ENCODE data around the gene ANO4. TPM values are rescaled to one million over a fixed set of nuclear protein-coding genes. Genes with fewer than 3 reads are reported as not detected.

Gene ANO4
- total and polyA plus RNA-seq, 2 of the 8 experiments (the other 6 are each of a cell fraction or from before 2014, with no cell fraction given) = 1.1 to 3.4 TPM

- H3K23ac ChIP-seq (ENCODE audit: insufficient read length) = no peak overlapping the region
- H2BK20ac ChIP-seq (ENCODE audit: low read length) = no peak overlapping the region
- no peaks in the 10 kb centered on the region for H3K36me3 ChIP-seq (ENCODE audit: control insufficient read depth in 2 of 4, insufficient read depth in 4 of 4, low read length in 3 of 4)
- no peak overlapping the region for H2BK12ac ChIP-seq (ENCODE audit: low read depth, low read length)
- H3K4me1 ChIP-seq (replicated peaks in 1 of 4; ENCODE audit: control insufficient read depth in 3 of 4, insufficient read depth in 4 of 4, low read length in 3 of 4) = peaks cover 0 to 2% (median 0%) of the 10 kb centered on the region in 4 experiments; a peak in 1 of 7 replicates
- 70% methylated on average over 1 of the region's 1 CpG; no CpG with 5 or more reads in 1 of the 2 experiments for WGBS, 2 experiments (ENCODE audit: extremely low coverage in 1 of 2, insufficient coverage in 1 of 2, insufficient read length in 1 of 2, insufficient replicate concordance in 2 of 2, low coverage in 1 of 2, low lambda C conversion rate in 2 of 2, missing lambda C conversion rate in 1 of 2)
- no peak overlapping the region for H3K14ac ChIP-seq (ENCODE audit: insufficient read length)
- ChIA-PET CTCF (ENCODE audit: partially characterized antibody) (interaction anchor here (0.6 to 0.7 kb wide), 2 partner anchors 147 to 158 kb away, joined by 3 read pairs; no protein-coding TSS in a partner anchor), POLR2A (ENCODE audit: partially characterized antibody) (no interaction called here)
- no peak overlapping the region for H3K4me3 ChIP-seq (ENCODE audit: extremely low read depth in 1 of 4, insufficient read depth in 2 of 4, low read depth in 3 of 4, low read length in 4 of 4)
- no peak overlapping the region for H2BK120ac ChIP-seq (replicated peaks; ENCODE audit: low read depth, low read length)
- H3K27me3 ChIP-seq (replicated peaks in 1 of 4; ENCODE audit: control insufficient read depth in 3 of 4, extremely low read depth in 1 of 4, insufficient read depth in 3 of 4, low read length in 3 of 4) = no peaks in the 10 kb centered on the region
- no peak overlapping the region for H2BK15ac ChIP-seq (ENCODE audit: low read length)
- no peak overlapping the region for H2AK5ac ChIP-seq (ENCODE audit: low read depth, low read length)
- no peak overlapping the region for H3K56ac ChIP-seq (replicated peaks; ENCODE audit: insufficient read length, low read depth, low read length)
- no peaks in the 10 kb centered on the region for H3K9me3 ChIP-seq (ENCODE audit: insufficient read depth in 2 of 2, low read depth in 1 of 2, low read length in 1 of 2)
- FAIRE-seq (no peak), DNase-seq (ENCODE audit: low read depth in 1 of 2, low spot score in 2 of 2) (no peak)
- H4K91ac ChIP-seq (replicated peaks; ENCODE audit: insufficient read length, low read length) = no peak overlapping the region
- H2BK5ac ChIP-seq (ENCODE audit: low read depth, low read length) = no peak overlapping the region
- no peak overlapping the region for H3K18ac ChIP-seq (ENCODE audit: extremely low read depth, low read length)
- H3K79me2 ChIP-seq (ENCODE audit: control insufficient read depth in 1 of 2, insufficient read depth in 2 of 2, low read length in 2 of 2) = no peaks in the 10 kb centered on the region
- no peak overlapping the region for H4K8ac ChIP-seq (ENCODE audit: extremely low read depth, insufficient read depth, low read length)
- no peaks in the 10 kb centered on the region for H3K23me2 ChIP-seq (ENCODE audit: low read depth, low read length)
- H3K79me1 ChIP-seq (ENCODE audit: low read depth, low read length) = no peaks in the 10 kb centered on the region
- no peak overlapping the region for H3K9ac ChIP-seq (replicated peaks in 1 of 4; ENCODE audit: extremely low read depth in 1 of 4, low read depth in 3 of 4, low read length in 3 of 4)
- H4K5ac ChIP-seq (ENCODE audit: insufficient read length, low read depth, low read length) = no peak overlapping the region
- H4K20me1 ChIP-seq (replicated peaks in 1 of 2; ENCODE audit: control insufficient read depth in 1 of 2, insufficient read depth in 2 of 2, low read length in 2 of 2) = no peaks in the 10 kb centered on the region
- no peak overlapping the region for H3K4ac ChIP-seq (replicated peaks; ENCODE audit: insufficient read length, low read depth, low read length)
- H3K4me2 ChIP-seq (ENCODE audit: insufficient read depth in 1 of 2, low read depth in 2 of 2, low read length in 2 of 2) = no peak overlapping the region
- H3K27ac ChIP-seq (ENCODE audit: low read depth, low read length) = no peak overlapping the region
- no peak overlapping the region for H2AFZ ChIP-seq (ENCODE audit: low read length)
- no peak for TF ChIP-seq JUN (IDR thresholded peaks at IDR 0.05; ENCODE audit: low read depth, low read length)
- TF ChIP-seq CBX8 (IDR thresholded peaks at IDR 0.05; ENCODE audit: borderline replicate concordance, low read depth, low read length) = no peak
Observed at GRCh38 chr12:100980856-100981255, 186.3 kb downstream of the ANO4 start.
